H1 (cell line): ENCODE data around the gene ZBTB42. TPM values are rescaled to one million over a fixed set of nuclear protein-coding genes. Genes with fewer than 3 reads are reported as not detected.

Experiments used
- CREB1 ChIP-seq: IDR thresholded peaks from 2 replicates; pipeline ENCODE4 v1.6.1; 2012; ENCODE audit warnings: inconsistent platforms
- polyA plus RNA-seq, 7 experiments: library from polyadenylated mRNA; depleted of rRNA in 3 of 7; stranded (reverse) in 5 of 7; unstranded in 2 of 7; fragments of >200 nt in 5 of 7; fragments of 200-250 nt in 2 of 7; gene quantifications; 1 replicate in 5 of 7; 2 replicates in 1 of 7; 4 replicates in 1 of 7; pipeline versions ENCODE4 v1.2.1 to v1.2.3, GENCODE V29; 2011 to 2013; ENCODE audit warnings: missing spikeins in 2 of 7, mixed read lengths in 2 of 7
- total RNA-seq: library from RNA; stranded (reverse); fragmentation: NEBNext Ultra II Directional; extraction: Animal tissue kit (Norgen Biotek cat#: 25700); gene quantifications from 2 replicates; pipeline ENCODE4 v1.2.1, GENCODE V29; 2021
- TF ChIP-seq, protein P1 (sequence below): IDR thresholded peaks from 2 replicates; pipeline ENCODE4 v1.6.1; 2011; ENCODE audit warnings: low read depth, mild to moderate bottlenecking, low read length; ENCODE audit not compliant: insufficient read depth

The ZBTB42 gene
- total and polyA plus RNA-seq, 2 of the 8 experiments (the other 6 are each of a cell fraction or from before 2014, with no cell fraction given), result 2.8 to 3.1 TPM

DNA sequence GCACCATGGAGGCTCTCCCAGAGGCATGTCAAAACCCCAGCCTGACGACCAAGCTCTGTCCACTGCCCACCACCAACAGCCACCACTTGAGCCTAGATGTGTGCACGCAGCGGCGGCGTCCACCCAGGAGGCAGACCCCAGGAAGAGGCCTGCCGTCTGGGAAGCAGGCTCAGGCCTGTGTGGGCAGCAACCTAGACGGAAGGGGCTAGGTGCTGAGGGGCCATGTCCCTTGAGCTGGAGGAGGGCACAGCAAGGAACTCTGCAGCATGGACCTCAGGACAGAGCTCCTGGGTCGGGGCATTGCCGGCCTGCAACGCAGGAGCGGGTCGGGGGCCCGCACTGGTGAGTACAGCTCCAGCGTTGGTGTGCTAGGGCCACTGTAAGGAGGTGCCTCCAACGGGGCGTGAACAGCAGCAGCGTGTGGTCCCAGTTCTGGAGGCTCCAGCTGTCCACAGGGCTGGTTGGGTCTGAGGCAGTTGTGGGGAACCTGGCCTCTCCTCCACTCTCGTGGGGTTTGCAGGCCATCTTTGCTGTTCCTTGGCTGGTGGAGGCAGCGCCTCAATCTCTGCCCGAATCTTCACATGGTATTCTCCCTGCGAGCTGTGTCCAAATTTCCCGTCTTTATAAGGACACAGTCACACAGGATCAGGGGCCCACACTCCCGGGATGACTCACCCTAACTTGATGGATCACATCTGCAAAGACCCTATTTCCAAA is 20.5 kb downstream of the ZBTB42 start (continued):
- TF ChIP-seq, protein P1, sequence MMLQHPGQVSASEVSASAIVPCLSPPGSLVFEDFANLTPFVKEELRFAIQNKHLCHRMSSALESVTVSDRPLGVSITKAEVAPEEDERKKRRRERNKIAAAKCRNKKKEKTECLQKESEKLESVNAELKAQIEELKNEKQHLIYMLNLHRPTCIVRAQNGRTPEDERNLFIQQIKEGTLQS, result no peak
- TF ChIP-seq CREB1, result no peak
